ENCODE data around the gene LLCFC1. TPM values are rescaled to one million over a fixed set of nuclear protein-coding genes. Genes with fewer than 3 reads are reported as not detected.

Gene LLCFC1
- total RNA-seq, 1 experiment from 2014 or later = not detected

GRCh38 chr7:142930126-142930730, 9.1 kb upstream of the LLCFC1 start:
- Histone ChIP-seq H3K27me3 (no peaks in the 10 kb centered on the region), H3K9me3 (no peaks in the 10 kb centered on the region), H3K36me3 (no peaks in the 10 kb centered on the region), H3K4me3 (no peak overlapping the region)
- no peak for DNase-seq

GRCh38 chr7:142932386-142933091, 6.7 kb upstream of the LLCFC1 start:
- no peaks in the 10 kb centered on the region for H3K36me3 ChIP-seq
- no peaks in the 10 kb centered on the region for H3K9me3 ChIP-seq
- H3K4me3 ChIP-seq = no peak overlapping the region
- no peak for DNase-seq
- H3K27me3 ChIP-seq = no peaks in the 10 kb centered on the region

DNA sequence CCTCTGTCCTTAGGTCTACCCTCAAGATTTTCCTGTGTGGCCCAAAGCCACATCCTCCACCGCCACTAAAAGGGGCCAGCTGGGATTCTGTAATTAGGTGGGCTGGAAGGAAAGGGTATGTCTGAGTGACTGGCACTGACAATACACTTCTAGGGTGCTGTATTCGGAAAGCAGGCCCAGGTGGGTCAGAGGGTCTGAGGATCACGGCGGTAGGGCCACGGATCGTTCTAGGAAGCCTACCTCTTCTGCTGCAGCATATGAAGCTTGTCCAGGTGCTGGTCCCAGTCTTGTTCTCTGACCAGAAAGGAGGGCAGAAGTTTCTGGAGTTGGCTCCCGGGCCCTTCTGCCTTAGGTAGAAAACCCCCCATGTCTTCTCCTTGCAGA, 6.2 kb upstream of the LLCFC1 start:
- Histone ChIP-seq H3K4me3 (no peak overlapping the region), H3K27me3 (no peaks in the 10 kb centered on the region), H3K9me3 (no peaks in the 10 kb centered on the region), H3K36me3 (no peaks in the 10 kb centered on the region)
- no peak for DNase-seq

DNA sequence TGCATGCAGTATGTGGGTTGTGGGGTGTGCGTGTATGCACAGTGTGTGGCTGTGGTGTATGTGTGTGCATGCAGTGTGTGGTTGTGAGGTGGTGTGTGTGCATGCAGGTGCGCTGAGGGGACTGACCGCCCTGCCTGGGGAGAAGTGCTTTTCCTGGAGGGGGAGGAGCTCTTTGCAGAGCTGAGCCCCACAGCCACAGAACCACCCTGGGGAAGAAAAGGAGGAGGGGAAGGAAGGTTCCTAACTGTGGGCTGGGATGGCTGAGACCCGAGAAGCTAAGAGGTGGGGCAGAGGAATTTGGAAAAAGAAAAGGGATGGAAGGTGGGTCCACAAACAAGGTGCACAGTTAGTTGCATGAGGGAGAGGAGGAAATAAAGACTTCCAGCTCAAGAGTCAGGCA, 5.7 kb upstream of the LLCFC1 start, which contains the start of gene TRPV5:
TRPV5 (minus strand) TSS at position 123 of the 400 bp plus-strand sequence. CDS start 287 bp downstream, outside the sequence.
- Histone ChIP-seq H3K4me3 (no peak within 1 kb of the TSS), H3K9me3 (no peaks in the 10 kb centered on the region), H3K27me3 (no peaks in the 10 kb centered on the region), H3K36me3 (no peaks in the 10 kb centered on the region)
- DNase-seq = no peak

GRCh38 chr7:142934056-142934455, 5.2 kb upstream of the LLCFC1 start:
- no peak for DNase-seq
- Histone ChIP-seq H3K9me3 (no peaks in the 10 kb centered on the region), H3K27me3 (no peaks in the 10 kb centered on the region), H3K36me3 (no peaks in the 10 kb centered on the region), H3K4me3 (no peak overlapping the region)

DNA sequence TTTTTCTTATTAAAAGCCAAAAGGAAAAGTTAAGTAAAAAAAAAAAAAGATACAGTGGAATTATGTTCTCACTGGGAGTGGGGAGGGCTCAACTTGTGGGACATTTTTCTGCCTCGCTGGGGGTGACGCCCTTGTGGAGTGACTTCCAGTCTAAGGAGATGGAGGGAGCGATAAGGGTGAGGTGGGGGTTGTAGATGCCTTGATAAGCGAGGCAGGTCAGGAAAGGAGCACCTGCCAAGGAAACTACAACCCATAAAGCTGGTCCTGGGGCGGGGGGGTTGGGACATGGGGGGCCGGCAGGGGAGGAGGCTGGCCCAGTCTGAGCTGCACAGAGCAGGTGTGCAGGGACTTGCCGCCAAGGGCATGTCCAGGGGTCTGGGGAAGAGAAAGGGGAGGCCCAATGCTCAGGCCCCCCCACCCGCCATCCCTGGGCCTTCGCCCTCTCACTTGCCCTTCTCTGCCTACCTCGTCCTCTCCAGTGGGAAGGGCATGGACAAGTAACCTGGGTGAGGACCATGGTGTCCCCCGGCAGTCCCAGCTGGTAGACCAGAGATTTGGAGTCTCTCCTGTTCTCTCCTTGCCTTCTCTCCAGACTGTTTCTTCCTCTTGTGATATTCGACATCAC, 3.2 kb upstream of the LLCFC1 start:
- no peak for DNase-seq
- H3K9me3 ChIP-seq = no peaks in the 10 kb centered on the region
- no peaks in the 10 kb centered on the region for H3K36me3 ChIP-seq
- H3K4me3 ChIP-seq = no peak overlapping the region
- H3K27me3 ChIP-seq = no peaks in the 10 kb centered on the region

DNA sequence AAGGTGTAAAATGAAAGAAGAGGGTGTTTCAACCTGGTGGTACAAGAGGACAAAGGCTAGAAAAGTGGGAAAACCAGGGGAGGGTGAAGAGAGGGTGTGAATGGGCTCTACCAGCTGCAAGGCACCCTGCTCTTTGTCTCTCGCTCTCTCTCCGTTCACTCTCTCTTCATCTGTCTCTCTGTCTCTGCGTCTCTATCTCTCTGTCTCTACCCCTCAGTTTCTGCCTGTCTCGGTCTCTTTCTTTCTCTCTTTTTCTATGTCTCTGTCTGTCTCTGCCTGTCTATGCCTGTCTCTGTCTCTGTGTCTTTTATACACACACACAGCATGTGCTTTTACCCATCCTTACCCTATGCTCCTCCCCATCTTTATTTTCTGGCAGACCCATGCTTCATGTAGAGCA, 673 bp upstream of the LLCFC1 start:
- no peak for DNase-seq
- no peaks in the 10 kb centered on the region for H3K36me3 ChIP-seq
- no peaks in the 10 kb centered on the region for H3K27me3 ChIP-seq
- no peaks in the 10 kb centered on the region for H3K9me3 ChIP-seq
- no peak overlapping the region for H3K4me3 ChIP-seq

GRCh38 chr7:142940966-142941535, 1.8 kb downstream of the LLCFC1 start:
- DNase-seq = no peak

GRCh38 chr7:142941541-142941940, 2.3 kb downstream of the LLCFC1 start:
- no peaks in the 10 kb centered on the region for H3K27me3 ChIP-seq
- no peak overlapping the region for H3K4me3 ChIP-seq
- no peaks in the 10 kb centered on the region for H3K9me3 ChIP-seq
- H3K36me3 ChIP-seq = no peaks in the 10 kb centered on the region
- DNase-seq = no peak

More at GRCh38 chr7:142940966-142941535, 1.8 kb downstream of the LLCFC1 start:
- no peaks in the 10 kb centered on the region for H3K36me3 ChIP-seq
- H3K27me3 ChIP-seq = no peaks in the 10 kb centered on the region
- H3K9me3 ChIP-seq = no peaks in the 10 kb centered on the region
- no peak overlapping the region for H3K4me3 ChIP-seq

- Histone ChIP-seq H3K9me3 (no peaks in the 10 kb centered on the region), H3K36me3 (no peaks in the 10 kb centered on the region), H3K27me3 (no peaks in the 10 kb centered on the region), H3K4me3 (no peak overlapping the region)
- no peak for DNase-seq
These were observed 3.5 kb downstream of the LLCFC1 start for GRCh38 chr7:142942746-142943145.

DNA sequence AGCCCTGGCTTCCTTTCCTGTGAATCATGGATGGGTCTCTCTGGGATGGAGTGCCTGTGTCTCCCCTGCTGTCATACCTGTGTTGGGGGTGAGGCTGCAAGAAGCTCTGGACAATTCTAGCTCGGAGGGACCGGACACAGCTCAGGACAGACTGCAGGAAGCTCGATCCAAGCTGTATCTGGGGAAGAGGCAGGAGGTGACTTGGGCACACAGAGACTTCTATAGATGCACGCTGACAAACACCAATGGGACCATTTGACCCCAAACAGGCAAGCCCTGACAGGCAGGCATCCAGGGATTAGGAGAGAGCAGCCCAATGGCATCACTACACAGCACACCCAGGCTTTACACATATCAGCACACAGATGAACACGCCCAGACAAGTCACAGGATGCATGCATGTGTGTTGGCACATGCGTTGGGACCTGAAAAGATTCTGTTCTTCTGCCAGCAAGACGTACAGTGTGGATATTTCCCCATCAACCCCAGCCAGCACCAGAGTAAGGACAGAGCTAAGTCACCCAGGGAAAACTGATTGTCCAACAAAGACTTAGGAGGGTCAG, 4.5 kb downstream of the LLCFC1 start:
- no peaks in the 10 kb centered on the region for H3K9me3 ChIP-seq
- no peak for DNase-seq
- no peaks in the 10 kb centered on the region for H3K36me3 ChIP-seq
- no peak overlapping the region for H3K4me3 ChIP-seq
- H3K27me3 ChIP-seq = no peaks in the 10 kb centered on the region

GRCh38 chr7:142945001-142945400, 5.7 kb downstream of the LLCFC1 start:
- H3K4me3 ChIP-seq = no peak overlapping the region
- H3K9me3 ChIP-seq = no peaks in the 10 kb centered on the region
- no peak for DNase-seq

GRCh38 chr7:142948603-142949002, 9.3 kb downstream of the LLCFC1 start:
- H3K36me3 ChIP-seq = no peaks in the 10 kb centered on the region
- no peaks in the 10 kb centered on the region for H3K9me3 ChIP-seq

More at GRCh38 chr7:142945001-142945400, 5.7 kb downstream of the LLCFC1 start:
- Histone ChIP-seq H3K36me3 (no peaks in the 10 kb centered on the region), H3K27me3 (no peaks in the 10 kb centered on the region)

DNA sequence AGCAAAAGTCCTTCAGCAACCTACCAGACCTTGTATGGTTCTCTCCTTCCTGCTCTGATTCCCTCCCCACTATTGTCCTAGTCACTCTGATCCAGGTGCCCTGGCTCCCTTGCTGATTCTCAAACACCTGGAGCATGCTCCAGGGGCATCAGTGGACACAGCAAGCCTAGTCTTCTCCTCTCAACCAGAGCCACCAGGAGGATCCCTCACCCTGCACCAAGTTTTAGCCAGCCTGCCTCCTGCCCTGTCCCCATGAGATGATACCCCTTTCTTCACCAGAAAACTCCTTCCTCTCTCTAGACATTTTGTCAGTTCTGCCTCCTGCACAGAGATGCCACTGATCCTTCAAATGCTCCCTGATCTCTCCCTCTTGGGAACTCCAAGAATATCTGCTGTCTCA, 11.0 kb downstream of the LLCFC1 start:
- Histone ChIP-seq H3K9me3 (no peaks in the 10 kb centered on the region), H3K36me3 (no peaks in the 10 kb centered on the region)

More at GRCh38 chr7:142948603-142949002, 9.3 kb downstream of the LLCFC1 start:
- DNase-seq = no peak
- no peaks in the 10 kb centered on the region for H3K27me3 ChIP-seq
- no peak overlapping the region for H3K4me3 ChIP-seq

DNA sequence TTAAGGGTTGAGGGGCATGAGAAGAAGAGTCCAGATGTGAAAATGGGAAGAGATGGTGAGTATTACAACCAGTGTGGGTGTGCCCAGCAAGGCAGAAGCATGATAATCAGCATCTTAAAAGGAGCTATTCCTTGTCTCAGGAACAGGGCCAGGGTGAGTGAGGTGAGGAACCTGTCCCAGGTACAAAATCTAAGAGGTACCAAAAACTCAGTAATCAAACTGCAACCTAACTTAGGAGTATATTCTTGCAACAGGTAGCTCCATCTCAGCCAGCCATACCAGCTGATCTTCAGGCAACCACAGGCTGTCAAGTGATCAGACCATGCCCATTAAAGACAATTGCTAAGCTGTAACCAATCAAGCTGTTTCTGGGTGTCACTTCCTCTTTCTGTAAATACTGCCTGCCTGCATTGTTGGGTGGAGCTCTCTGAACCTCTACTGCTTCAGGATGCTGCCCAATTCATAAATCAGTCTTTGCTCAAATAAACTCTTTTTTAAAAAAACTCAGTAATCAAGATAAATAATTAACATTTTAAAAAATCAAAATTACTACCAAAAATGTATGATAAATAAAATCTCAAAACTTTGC, 15.5 kb downstream of the LLCFC1 start:
- Histone ChIP-seq H3K4me3 (no peak overlapping the region), H3K27me3 (no peaks in the 10 kb centered on the region)
- no peak for DNase-seq

More for the DNA sequence above, 11.0 kb downstream of the LLCFC1 start:
- no peak for DNase-seq
- Histone ChIP-seq H3K4me3 (no peak overlapping the region), H3K27me3 (no peaks in the 10 kb centered on the region)

GRCh38 chr7:142956951-142957623, 17.8 kb downstream of the LLCFC1 start:
- no peak for DNase-seq
- Histone ChIP-seq H3K4me3 (no peak overlapping the region), H3K36me3 (no peaks in the 10 kb centered on the region), H3K27me3 (no peaks in the 10 kb centered on the region), H3K9me3 (no peaks in the 10 kb centered on the region)

More for the DNA sequence above, 15.5 kb downstream of the LLCFC1 start:
- Histone ChIP-seq H3K9me3 (no peaks in the 10 kb centered on the region), H3K36me3 (no peaks in the 10 kb centered on the region)
